Common myeloid progenitor, CD34-positive (primary cell): ENCODE measurements around the gene SLC22A17. TPM values are rescaled to one million over a fixed set of nuclear protein-coding genes. Genes with fewer than 3 reads are reported as not detected.
"Not testable (repeated sequence)": the region's sequence is repeated elsewhere in the genome, so short reads cannot be mapped to it uniquely, and the experiment has no call there.

ENCODE experiments used
- CTCF ChIA-PET: fragments of 350-600 bp; sonication (Branson Sonifier 250); formaldehyde crosslinking; loops from one replicate; lab custom pipeline; 2021; ENCODE audit warnings: antibody characterized with exemption; lab: Charles Lee
- POLR2A ChIA-PET: fragments of 350-600 bp; sonication (Branson Sonifier 250); formaldehyde crosslinking; loops from one replicate; lab custom pipeline; 2021; ENCODE audit warnings: antibody characterized with exemption; lab: Charles Lee
- DNase-seq, 3 donors: peaks; one replicate each; pipeline versions ENCODE4 v3.0.0 to v3.0.0-alpha.2; 2013
- H3K27ac ChIP-seq, 2 experiments: 1 replicate in 1 of 2; 2 replicates in 1 of 2; pipeline ENCODE4 v1.7.0; 2013; ENCODE audit warnings: inconsistent platforms in 2 of 2, low read length in 2 of 2, mild to moderate bottlenecking in 2 of 2, low read depth in 1 of 2, moderate library complexity in 1 of 2; ENCODE audit not compliant: severe bottlenecking in 2 of 2, insufficient read depth in 1 of 2, poor library complexity in 1 of 2
- H3K27me3 ChIP-seq, 5 experiments: replicated peaks in 2 of 5; 1 replicate in 3 of 5; 2 replicates in 2 of 5; pipeline versions ENCODE4 v1.6.1 to v1.7.0; 2013; ENCODE audit warnings: low read length in 4 of 5, mild to moderate bottlenecking in 2 of 5, moderate library complexity in 2 of 5, inconsistent platforms in 1 of 5; ENCODE audit not compliant: insufficient read depth in 5 of 5, control insufficient read depth in 4 of 5
- H3K36me3 ChIP-seq, 4 experiments: 1 replicate in 2 of 4; 2 replicates in 2 of 4; pipeline versions ENCODE4 v1.6.1 to v1.7.0; 2013; ENCODE audit warnings: low read length in 3 of 4, control low read depth in 1 of 4, mild to moderate bottlenecking in 1 of 4; ENCODE audit not compliant: control insufficient read depth in 4 of 4, insufficient read depth in 4 of 4
- H3K4me1 ChIP-seq, 4 experiments: 1 replicate in 3 of 4; 2 replicates in 1 of 4; pipeline versions ENCODE4 v1.6.1 to v1.7.1; 2013; ENCODE audit warnings: low read length in 3 of 4, mild to moderate bottlenecking in 3 of 4, control low read depth in 1 of 4, inconsistent platforms in 1 of 4, moderate library complexity in 1 of 4; ENCODE audit not compliant: control insufficient read depth in 4 of 4, insufficient read depth in 4 of 4; ENCODE audit errors: control extremely low read depth in 1 of 4
- H3K4me3 ChIP-seq, 7 experiments: 1 replicate in 4 of 7; 2 replicates in 3 of 7; pipeline versions ENCODE4 v1.5.1 to v1.7.0; 2013; ENCODE audit warnings: mild to moderate bottlenecking in 7 of 7, low read length in 6 of 7, moderate library complexity in 6 of 7, inconsistent platforms in 2 of 7, low read depth in 2 of 7, control low read depth in 1 of 7; ENCODE audit not compliant: insufficient read depth in 4 of 7, control insufficient read depth in 1 of 7; ENCODE audit errors: extremely low read depth in 1 of 7
- H3K9me3 ChIP-seq, 5 experiments: 1 replicate in 4 of 5; 2 replicates in 1 of 5; pipeline versions ENCODE4 v1.6.1 to v1.7.1; 2013; ENCODE audit warnings: low read length in 4 of 5, mild to moderate bottlenecking in 2 of 5, inconsistent platforms in 1 of 5, low read depth in 1 of 5, moderate library complexity in 1 of 5; ENCODE audit not compliant: control insufficient read depth in 4 of 5, insufficient read depth in 2 of 5; ENCODE audit errors: control extremely low read depth in 1 of 5
- WGBS: methylation state at CpG from one replicate; pipeline ENCODE4 v1.1.5; 2013; ENCODE audit not compliant: insufficient coverage; 5-methylcytosine and 5-hydroxymethylcytosine counted together
- polyA plus RNA-seq: library from polyadenylated mRNA; unstranded; fragments of 120-200 nt; gene quantifications from one replicate; pipeline ENCODE4 v1.2.1, GENCODE V29; 2013

Gene SLC22A17
- polyA plus RNA-seq, result 16.9 TPM

GRCh38 chr14:23352506-23353432 is at the start of gene SLC22A17:
Gene SLC22A17, minus strand, starts transcription at chr14:23352887.
- Histone ChIP-seq H3K27me3 (peaks cover 0 to 47% (median 14%) of the 10 kb centered on the region in 5 experiments), H3K4me3 (peak within 1 kb of the TSS; percentile 45 to 85 (median 60)), H3K36me3 (no peaks in the 10 kb centered on the region), H3K4me1 (peaks cover 0 to 16% (median 11%) of the 10 kb centered on the region in 4 experiments), H3K27ac (no peak within 1 kb of the TSS), H3K9me3 (no peaks in the 10 kb centered on the region)
- 1% methylated on average over 36 of the region's 42 CpGs for WGBS
- POLR2A ChIA-PET, result interaction anchor here (0.5 to 1.4 kb wide), 3 partner anchors 11 to 117 kb away, joined by 3 read pairs; partner anchors contain the start of genes NGDN and PABPN1
- peak; percentile 79 to 86 (median 83) for DNase-seq
- CTCF ChIA-PET, result interaction anchor here (0.7 to 3.0 kb wide), 7 partner anchors 17 to 123 kb away, joined by 3 to 27 read pairs (median 5); partner anchors contain the start of gene CMTM5

GRCh38 chr14:23401291-23401690 is 48.6 kb upstream of the SLC22A17 start:
- 90% methylated on average over 4 of the region's 4 CpGs for WGBS
- H3K9me3 ChIP-seq, result no peaks in the 10 kb centered on the region
- H3K27ac ChIP-seq, result no peak overlapping the region
- POLR2A ChIA-PET, result no interaction called here
- H3K27me3 ChIP-seq, result peaks cover 0 to 3% (median 0%) of the 10 kb centered on the region in 5 experiments
- DNase-seq, result no peak
- no peaks in the 10 kb centered on the region for H3K4me1 ChIP-seq
- H3K36me3 ChIP-seq, result no peaks in the 10 kb centered on the region
- CTCF ChIA-PET, result no interaction called here
- no peak overlapping the region for H3K4me3 ChIP-seq

DNA sequence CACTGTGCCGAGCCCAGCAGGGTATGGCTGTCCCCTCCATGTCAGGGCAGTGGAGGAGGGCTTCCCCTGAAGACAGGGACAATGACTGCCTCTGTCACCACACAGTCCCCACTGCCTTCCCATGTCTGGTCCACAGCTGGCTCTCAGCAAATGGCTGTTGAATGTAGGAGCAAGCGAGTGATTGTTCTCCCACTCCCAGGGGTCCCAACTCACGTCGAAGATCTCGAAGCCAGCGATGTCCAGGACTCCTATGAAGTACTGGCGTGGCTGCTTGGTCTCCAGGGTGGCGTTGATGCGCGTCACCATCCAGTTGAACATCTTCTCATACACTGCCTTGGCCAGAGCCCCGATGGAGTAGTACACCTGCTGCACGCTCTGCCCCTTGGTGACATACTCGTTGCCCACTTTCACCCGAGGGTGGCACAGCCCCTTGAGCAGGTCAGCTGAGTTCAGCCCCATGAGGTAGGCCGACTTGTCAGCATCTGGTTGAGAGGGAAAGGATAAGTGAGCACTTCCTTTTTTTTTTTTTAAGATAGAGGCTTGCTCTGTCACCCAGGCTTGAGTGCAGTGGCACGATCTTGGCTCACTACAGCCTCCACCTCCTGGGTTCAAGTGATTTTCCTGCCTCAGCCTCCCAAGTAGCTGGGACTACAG is 47.9 kb upstream of the SLC22A17 start:
- H3K4me3 ChIP-seq, H3K4me1 ChIP-seq, CTCF ChIA-PET, POLR2A ChIA-PET, H3K27me3 ChIP-seq, H3K36me3 ChIP-seq, H3K27ac ChIP-seq, H3K9me3 ChIP-seq: not testable (repeated sequence)
- peak; percentile 2 to 23 (median 17) for DNase-seq
- 80% methylated on average over 16 of the region's 16 CpGs for WGBS

- Histone ChIP-seq H3K27ac (no peak overlapping the region), H3K9me3 (no peaks in the 10 kb centered on the region), H3K4me3 (no peak overlapping the region), H3K4me1 (no peaks in the 10 kb centered on the region), H3K36me3 (no peaks in the 10 kb centered on the region), H3K27me3 (peaks cover 0 to 3% (median 0%) of the 10 kb centered on the region in 5 experiments)
- POLR2A ChIA-PET, result no interaction called here
- DNase-seq, result no peak
- CTCF ChIA-PET, result no interaction called here
- WGBS, result 98% methylated on average over 4 of the region's 6 CpGs
Measured at GRCh38 chr14:23399591-23399990, 46.9 kb upstream of the SLC22A17 start.

GRCh38 chr14:23399136-23399535 is 46.4 kb upstream of the SLC22A17 start:
- DNase-seq, result no peak
- Histone ChIP-seq H3K4me3 (no peak overlapping the region), H3K36me3 (no peaks in the 10 kb centered on the region), H3K27me3 (peaks cover 0 to 3% (median 0%) of the 10 kb centered on the region in 5 experiments), H3K27ac (no peak overlapping the region), H3K9me3 (no peaks in the 10 kb centered on the region), H3K4me1 (no peaks in the 10 kb centered on the region)
- POLR2A ChIA-PET, result no interaction called here
- WGBS, result 100% methylated on average over 3 of the region's 3 CpGs
- CTCF ChIA-PET, result interaction anchor here (1.0 kb wide), 1 partner anchor 19 kb away, joined by 3 read pairs; no protein-coding TSS in a partner anchor

GRCh38 chr14:23398348-23398747 is 45.7 kb upstream of the SLC22A17 start:
- POLR2A ChIA-PET, result no interaction called here
- no peaks in the 10 kb centered on the region for H3K4me1 ChIP-seq
- H3K4me3 ChIP-seq, result no peak overlapping the region
- 97% methylated on average over 4 of the region's 4 CpGs for WGBS
- no peaks in the 10 kb centered on the region for H3K36me3 ChIP-seq
- no peak overlapping the region for H3K27ac ChIP-seq
- CTCF ChIA-PET, result interaction anchor here (1.0 kb wide), 1 partner anchor 18 kb away, joined by 3 read pairs; no protein-coding TSS in a partner anchor
- DNase-seq, result no peak
- no peaks in the 10 kb centered on the region for H3K9me3 ChIP-seq
- peaks cover 0 to 3% (median 0%) of the 10 kb centered on the region in 5 experiments for H3K27me3 ChIP-seq
